Suprapubic skin (tissue), 4 donors: ENCODE data around the gene CLEC1A.

Source experiments
- CTCF ChIP-seq, 2 donors: fragments of 200-600 bp in 1 of 2; fragments of 450-650 bp in 1 of 2; sonication (generic) in 1 of 2; IDR thresholded peaks; one replicate each; pipeline ENCODE4 v1.5.1; 2016 to 2019; ENCODE audit warnings: antibody characterized with exemption in 2 of 2, mild to moderate bottlenecking in 1 of 2, moderate library complexity in 1 of 2
- POLR2A ChIP-seq, 2 donors: fragments of 450-650 bp; IDR thresholded peaks; one replicate each; pipeline ENCODE4 v1.6.1; 2017; ENCODE audit warnings: antibody characterized with exemption in 2 of 2, mild to moderate bottlenecking in 2 of 2, moderate library complexity in 2 of 2
- POLR2AphosphoS5 ChIP-seq, 3 donors: sonication (generic); formaldehyde crosslinking; IDR thresholded peaks; one replicate each; pipeline ENCODE4 v1.6.1; 2017; ENCODE audit warnings: antibody characterized with exemption in 3 of 3

DNA sequence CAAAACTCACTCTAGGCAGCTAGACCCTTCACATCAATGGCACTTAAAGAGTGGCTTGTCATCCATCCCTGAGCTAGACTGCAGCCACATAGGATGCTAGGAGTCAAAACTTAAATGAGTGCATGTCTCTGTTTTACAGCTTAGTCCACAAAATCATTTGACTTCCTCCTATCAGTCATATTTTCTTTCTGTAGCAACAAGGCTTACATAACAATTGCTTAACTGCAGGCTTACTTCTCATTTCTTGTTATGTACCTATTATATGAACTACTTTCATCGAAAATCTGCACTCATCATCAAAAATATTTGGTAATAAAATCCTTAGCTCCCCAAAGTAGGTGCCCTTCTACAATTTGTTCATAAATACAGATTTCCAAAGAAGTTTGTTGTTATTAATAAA is 30.1 kb downstream of the CLEC1A start:
- no peak for TF ChIP-seq POLR2A (IDR thresholded peaks at IDR 0.05)
- no peak for TF ChIP-seq CTCF (IDR thresholded peaks at IDR 0.05)
- no peak for TF ChIP-seq POLR2AphosphoS5 (IDR thresholded peaks at IDR 0.05)
